Naive B cell (primary cell): ENCODE data around the gene ARID1B. TPM values are rescaled to one million over a fixed set of nuclear protein-coding genes. Genes with fewer than 3 reads are reported as not detected.

Experiments
- ATAC-seq, 2 donors: fragments of 150-1000 bp; cut with Tn5 transposase; 2 replicates each; pipeline ENCODE4 v1.10.0; 2021; ENCODE audit warnings: low read depth in 2 of 2, mild to moderate bottlenecking in 2 of 2, moderate library complexity in 2 of 2
- DNase-seq: peaks from one replicate; pipeline ENCODE4 v3.0.0; 2022
- H3K27ac Mint-ChIP-seq, 6 donors: one replicate each; pipeline ENCODE4 v1.8.0; 2020 to 2022; ENCODE audit warnings: mild to moderate bottlenecking in 6 of 6, mixed read lengths in 6 of 6, moderate library complexity in 5 of 6, inconsistent platforms in 2 of 6
- H3K27me3 Mint-ChIP-seq, 3 donors: one replicate each; pipeline ENCODE4 v1.8.0; 2021 to 2022; ENCODE audit warnings: mixed read lengths in 3 of 3, mild to moderate bottlenecking in 1 of 3
- H3K36me3 Mint-ChIP-seq, 2 donors: one replicate each; pipeline ENCODE4 v1.8.0; 2020 to 2022; ENCODE audit warnings: mixed read lengths in 2 of 2, inconsistent platforms in 1 of 2, mild to moderate bottlenecking in 1 of 2
- H3K4me1 Mint-ChIP-seq, 3 donors: one replicate each; pipeline ENCODE4 v1.8.0; 2020 to 2022; ENCODE audit warnings: mixed read lengths in 3 of 3, inconsistent platforms in 1 of 3, mild to moderate bottlenecking in 1 of 3, moderate library complexity in 1 of 3
- H3K4me3 Mint-ChIP-seq, 8 donors: one replicate each; pipeline ENCODE4 v1.8.0; 2020 to 2022; ENCODE audit warnings: mild to moderate bottlenecking in 8 of 8, mixed read lengths in 8 of 8, moderate library complexity in 8 of 8, inconsistent platforms in 2 of 8
- H3K9me3 Mint-ChIP-seq, 7 donors: one replicate each; pipeline ENCODE4 v1.8.0; 2020 to 2022; ENCODE audit warnings: mixed read lengths in 7 of 7, mild to moderate bottlenecking in 5 of 7, inconsistent platforms in 2 of 7, moderate library complexity in 1 of 7
- polyA plus RNA-seq, 6 donors: library from polyadenylated mRNA; unstranded; fragments of 300-500 nt; fragmentation: Illumina TruSeq; gene quantifications; one replicate each; pipeline ENCODE4 v1.2.3, GENCODE V29; 2021; ENCODE audit warnings: low read depth in 6 of 6

ARID1B gene
- polyA plus RNA-seq, 6 donors from 2014 or later = 16.6 to 44.1 (median 27.5) TPM

DNA sequence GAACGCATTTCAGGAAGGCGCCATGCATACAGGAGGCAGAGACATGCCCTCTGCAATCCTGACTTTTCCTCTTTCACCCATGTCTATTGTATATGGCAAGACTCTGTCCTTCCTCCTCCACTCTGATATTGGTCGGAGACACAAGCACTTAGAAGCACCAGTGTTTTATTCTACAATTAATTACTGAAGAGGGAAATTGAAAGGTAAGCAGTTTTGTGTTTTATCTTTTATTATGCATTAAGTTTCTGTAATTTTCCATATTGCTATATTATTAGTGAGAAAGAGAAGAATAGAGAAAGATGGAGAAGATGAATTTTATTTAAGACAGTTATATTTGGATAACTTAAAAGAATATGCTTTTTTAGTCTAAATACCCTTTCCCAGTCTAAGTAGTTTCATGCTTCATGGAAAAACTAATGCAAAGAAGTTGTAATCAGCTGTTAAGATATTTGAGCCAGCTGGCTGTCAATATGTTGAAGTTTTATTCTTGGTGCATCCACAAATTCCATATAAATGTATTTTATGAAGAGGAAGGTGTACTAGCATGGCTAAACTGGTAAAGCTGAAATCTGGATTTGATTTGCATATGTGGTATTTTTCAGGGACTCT, 13.6 kb downstream of the ARID1B start:
- H3K4me3 Mint-ChIP-seq = peak overlapping the region in 7 of 8 donors; percentile 15 to 88 (median 59)
- no peak for DNase-seq
- no peaks in the 10 kb centered on the region for H3K9me3 Mint-ChIP-seq
- H3K27ac Mint-ChIP-seq = peak overlapping the region in 4 of 6 donors; percentile 46 to 94 (median 78)
- no peaks in the 10 kb centered on the region for H3K27me3 Mint-ChIP-seq
- no peak for ATAC-seq
- peaks cover 71 to 100% (median 96%) of the 10 kb centered on the region in 3 donors for H3K4me1 Mint-ChIP-seq
- H3K36me3 Mint-ChIP-seq = no peaks in the 10 kb centered on the region

DNA sequence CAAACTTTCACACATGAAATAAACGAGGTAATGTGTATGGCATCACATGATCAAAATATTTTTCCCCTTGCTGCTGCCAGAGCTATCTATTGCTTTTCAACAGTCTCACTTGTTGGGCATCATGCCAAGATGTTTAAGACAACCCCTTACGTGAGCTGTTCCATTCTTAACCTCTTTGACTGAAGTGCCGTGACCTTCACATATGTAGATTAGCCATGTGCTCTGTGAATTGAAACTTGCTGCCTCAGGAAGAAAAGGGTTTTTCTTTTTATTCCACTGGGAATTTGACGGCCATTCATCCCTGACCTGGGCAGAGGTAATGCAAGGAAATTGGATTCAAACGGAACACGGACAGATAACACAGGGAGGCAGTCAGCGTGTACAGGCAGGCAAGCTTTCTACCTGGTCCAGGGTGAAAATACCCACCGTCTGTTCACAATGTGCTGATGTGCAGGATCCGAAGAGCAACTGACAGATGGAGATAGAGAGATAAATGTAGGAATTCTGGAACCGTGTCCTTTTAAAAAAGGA, 14.2 kb downstream of the ARID1B start:
- DNase-seq = peak; percentile 52
- Mint-ChIP-seq H3K4me1 (peaks cover 70 to 100% (median 96%) of the 10 kb centered on the region in 3 donors), H3K36me3 (no peaks in the 10 kb centered on the region), H3K27ac (peak overlapping the region in 5 of 6 donors; percentile 17 to 94 (median 85)), H3K9me3 (no peaks in the 10 kb centered on the region), H3K27me3 (no peaks in the 10 kb centered on the region), H3K4me3 (peak overlapping the region; percentile 15 to 88 (median 60))
- peak; percentile 66 to 84 for ATAC-seq

DNA sequence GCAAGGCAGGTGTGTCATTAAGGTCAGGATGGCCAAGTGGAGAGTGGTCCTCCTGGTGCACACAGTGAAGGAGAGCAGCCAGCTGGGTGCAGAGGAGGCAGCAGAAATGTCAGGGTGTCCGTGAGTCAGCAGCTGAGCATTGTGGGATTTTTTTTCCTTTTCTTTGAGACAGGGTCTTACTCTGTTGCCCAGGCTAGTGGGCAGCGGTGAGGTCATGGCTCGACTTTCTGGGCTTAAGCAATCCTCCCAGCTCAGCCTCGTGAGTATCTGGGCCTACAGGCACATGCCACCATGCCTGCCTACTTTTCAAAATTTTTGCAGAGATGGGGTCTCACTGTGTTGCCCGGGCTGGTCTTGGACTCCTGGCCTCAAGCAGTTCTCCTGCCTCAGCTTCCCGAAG, 16.0 kb downstream of the ARID1B start:
- H3K4me1 Mint-ChIP-seq = peaks cover 80 to 100% (median 97%) of the 10 kb centered on the region in 3 donors
- H3K4me3 Mint-ChIP-seq = peak overlapping the region in 4 of 8 donors; percentile 22 to 80 (median 52)
- H3K36me3 Mint-ChIP-seq = peaks cover 0 to 11% of the 10 kb centered on the region in 2 donors
- no peak for ATAC-seq
- DNase-seq = no peak
- H3K27ac Mint-ChIP-seq = peak overlapping the region in 3 of 6 donors; percentile 70 to 96 (median 73)
- no peaks in the 10 kb centered on the region for H3K9me3 Mint-ChIP-seq
- no peaks in the 10 kb centered on the region for H3K27me3 Mint-ChIP-seq

DNA sequence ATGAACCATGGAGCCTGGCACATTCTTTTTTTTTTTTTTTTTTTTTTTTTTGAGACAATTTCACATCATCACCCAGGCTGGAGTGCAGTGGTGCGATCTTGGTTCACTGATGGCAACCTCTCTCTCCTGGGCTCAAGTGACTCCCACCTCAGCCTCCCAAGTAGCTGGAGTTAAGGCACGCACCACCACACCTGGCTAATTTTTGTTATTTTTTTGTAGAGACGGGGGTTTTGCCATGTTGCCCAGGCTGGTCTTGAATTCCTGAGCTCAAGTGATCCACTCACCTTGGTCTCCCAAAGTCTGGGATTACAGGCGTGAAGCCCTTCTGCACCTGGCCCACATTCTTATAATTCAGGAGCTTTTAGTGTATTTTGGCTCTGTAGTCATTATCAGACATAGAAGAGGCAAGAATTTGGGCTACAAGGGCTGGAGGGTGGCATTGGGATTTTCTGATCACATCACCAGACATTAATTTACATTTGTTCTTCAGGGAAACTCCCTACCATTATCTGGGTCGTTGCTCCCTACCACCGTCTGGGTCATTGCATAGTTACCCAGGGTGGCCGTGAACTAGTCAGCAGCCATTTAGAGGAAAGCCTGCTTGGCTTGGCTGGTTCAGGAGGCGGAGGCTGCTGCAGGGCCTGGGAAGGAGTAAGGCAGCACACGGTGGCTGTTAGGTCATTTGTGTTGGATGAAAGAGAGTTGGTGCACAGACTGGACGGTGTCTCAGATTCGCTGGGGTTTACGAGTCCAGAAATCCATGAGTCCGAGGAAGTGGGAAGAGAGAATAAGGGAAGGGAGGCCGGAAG, 17.6 kb downstream of the ARID1B start:
- H3K36me3 Mint-ChIP-seq = peaks cover 0 to 11% of the 10 kb centered on the region in 2 donors
- H3K9me3 Mint-ChIP-seq = no peaks in the 10 kb centered on the region
- no peaks in the 10 kb centered on the region for H3K27me3 Mint-ChIP-seq
- DNase-seq (peak; percentile 21), ATAC-seq (peak; percentile 57 to 81)
- peak overlapping the region in 7 of 8 donors; percentile 52 to 80 (median 70) for H3K4me3 Mint-ChIP-seq
- peak overlapping the region; percentile 51 to 97 (median 96) for H3K27ac Mint-ChIP-seq
- peaks cover 75 to 97% (median 97%) of the 10 kb centered on the region in 3 donors for H3K4me1 Mint-ChIP-seq

DNA sequence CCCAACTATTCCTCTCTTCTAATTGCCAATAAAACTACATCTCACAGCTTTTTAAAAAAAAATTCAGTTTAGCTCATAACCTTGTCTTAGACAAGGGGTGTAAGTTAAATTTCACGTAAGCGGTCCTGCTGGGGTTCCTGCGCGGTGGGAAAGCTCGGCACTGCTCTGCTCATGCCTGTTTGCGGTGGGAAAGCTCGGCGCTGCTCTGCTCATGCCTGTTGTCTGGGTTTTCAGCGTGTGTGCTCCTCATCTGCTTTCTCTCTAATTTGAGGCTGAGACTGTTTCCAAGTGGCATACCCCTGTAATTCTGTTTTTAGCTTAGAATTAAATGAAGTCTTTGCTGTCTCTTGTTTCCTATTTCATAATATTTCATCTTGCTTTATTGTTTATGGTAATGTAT, 18.6 kb downstream of the ARID1B start:
- H3K27ac Mint-ChIP-seq = peak overlapping the region; percentile 50 to 96 (median 81)
- peaks cover 71 to 91% (median 89%) of the 10 kb centered on the region in 3 donors for H3K4me1 Mint-ChIP-seq
- DNase-seq (no peak), ATAC-seq (no peak)
- no peaks in the 10 kb centered on the region for H3K9me3 Mint-ChIP-seq
- H3K4me3 Mint-ChIP-seq = peak overlapping the region; percentile 13 to 79 (median 68)
- H3K36me3 Mint-ChIP-seq = peaks cover 0 to 11% of the 10 kb centered on the region in 2 donors
- H3K27me3 Mint-ChIP-seq = no peaks in the 10 kb centered on the region

DNA sequence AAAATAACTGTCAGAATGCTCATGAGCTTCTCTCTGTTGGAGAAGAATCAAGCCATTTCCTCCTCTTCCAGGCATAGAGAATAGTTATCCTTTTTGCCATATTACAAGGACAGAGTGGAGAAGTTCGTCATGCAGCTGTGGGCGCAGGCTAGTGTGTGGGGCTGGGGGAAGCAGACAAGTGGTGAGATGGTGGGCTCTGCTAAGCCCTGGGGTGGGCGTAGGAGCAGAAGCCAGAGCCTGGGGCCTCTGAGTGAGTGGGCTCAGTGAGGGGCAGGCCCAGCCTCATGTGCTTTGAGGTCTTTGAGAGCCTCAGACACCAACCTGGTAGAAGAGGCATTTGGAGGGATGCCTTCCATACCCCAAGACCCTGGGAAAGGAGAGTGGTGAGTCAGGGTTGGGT, 19.4 kb downstream of the ARID1B start:
- Mint-ChIP-seq H3K4me1 (peaks cover 65 to 91% (median 86%) of the 10 kb centered on the region in 3 donors), H3K27me3 (no peaks in the 10 kb centered on the region), H3K9me3 (no peaks in the 10 kb centered on the region), H3K27ac (peak overlapping the region in 5 of 6 donors; percentile 61 to 96 (median 83)), H3K4me3 (peak overlapping the region in 4 of 8 donors; percentile 2 to 72 (median 32)), H3K36me3 (peaks cover 1 to 11% of the 10 kb centered on the region in 2 donors)
- no peak for DNase-seq
- no peak for ATAC-seq

DNA sequence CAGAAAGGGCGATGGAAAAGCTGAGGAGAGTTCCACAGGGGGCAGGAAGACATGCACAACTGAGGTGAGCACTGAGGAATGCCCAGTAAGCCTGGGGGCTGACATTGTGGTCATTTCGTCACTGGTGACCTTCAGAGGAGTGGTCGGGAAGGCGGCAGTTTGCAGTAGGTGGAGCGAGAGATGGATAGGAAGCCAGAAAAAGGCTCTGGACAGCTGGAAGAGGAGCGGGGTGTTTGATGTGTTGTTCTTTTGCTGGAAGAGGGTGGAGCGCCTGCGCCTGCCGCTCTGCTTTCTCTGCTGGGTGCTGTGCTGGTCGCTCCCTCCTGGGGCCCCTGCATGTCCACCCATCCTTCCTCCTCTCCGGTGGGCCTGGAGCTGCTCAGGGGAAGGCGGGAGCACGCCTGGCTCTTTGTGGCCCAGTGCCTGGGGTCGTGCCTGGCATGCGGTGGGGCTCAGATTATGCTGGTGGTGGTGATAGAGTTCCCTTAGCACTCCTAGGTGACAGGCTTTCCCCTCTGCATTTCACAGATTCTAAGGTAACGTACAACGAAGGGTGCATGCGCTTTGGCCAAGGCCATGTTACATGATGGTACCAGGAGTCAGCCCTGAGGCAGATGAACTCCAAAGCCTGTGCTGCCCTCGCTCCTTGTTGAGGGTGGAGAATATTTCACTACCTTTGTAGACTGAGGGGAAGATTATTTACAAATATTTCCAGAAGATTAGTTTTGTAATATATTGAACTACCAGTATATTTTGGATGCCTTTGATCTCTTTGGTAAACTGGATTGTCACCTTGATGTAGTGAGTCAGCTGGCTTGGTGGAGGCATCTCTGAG, 20.9 kb downstream of the ARID1B start:
- peak overlapping the region in 3 of 6 donors; percentile 54 to 96 (median 61) for H3K27ac Mint-ChIP-seq
- no peak for ATAC-seq
- H3K27me3 Mint-ChIP-seq = no peaks in the 10 kb centered on the region
- DNase-seq = no peak
- peak overlapping the region in 4 of 8 donors; percentile 30 to 82 (median 43) for H3K4me3 Mint-ChIP-seq
- H3K4me1 Mint-ChIP-seq = peaks cover 58 to 88% (median 84%) of the 10 kb centered on the region in 3 donors
- H3K9me3 Mint-ChIP-seq = no peaks in the 10 kb centered on the region
- peaks cover 7 to 11% of the 10 kb centered on the region in 2 donors for H3K36me3 Mint-ChIP-seq

DNA sequence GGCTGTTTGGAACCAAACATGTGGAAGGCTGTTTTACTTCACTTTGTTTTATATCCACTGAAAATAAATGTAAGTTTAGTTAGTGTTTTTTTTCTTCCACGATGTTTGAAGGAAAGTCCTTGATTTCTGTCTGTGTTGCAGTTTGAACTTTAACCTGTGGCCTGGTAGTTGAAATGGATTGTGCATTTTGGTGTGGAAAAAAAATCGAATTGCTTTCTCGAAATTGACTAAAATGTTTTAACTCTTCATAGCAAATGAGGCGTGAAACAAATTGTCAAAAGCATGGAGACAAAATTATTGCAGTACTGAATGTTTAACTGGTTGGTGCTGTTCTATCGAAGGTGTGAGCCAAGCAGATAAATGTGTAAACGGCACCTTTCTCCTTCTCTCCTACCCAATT, 24.5 kb downstream of the ARID1B start:
- Mint-ChIP-seq H3K9me3 (peaks cover 0 to 5% (median 2%) of the 10 kb centered on the region in 7 donors), H3K27me3 (no peaks in the 10 kb centered on the region), H3K4me3 (peak overlapping the region in 3 of 8 donors; percentile 53 to 78 (median 60)), H3K27ac (peak overlapping the region in 2 of 6 donors; percentile 13 to 52), H3K4me1 (peaks cover 54 to 86% (median 69%) of the 10 kb centered on the region in 3 donors), H3K36me3 (peaks cover 11 to 22% of the 10 kb centered on the region in 2 donors)
- no peak for DNase-seq
- no peak for ATAC-seq

DNA sequence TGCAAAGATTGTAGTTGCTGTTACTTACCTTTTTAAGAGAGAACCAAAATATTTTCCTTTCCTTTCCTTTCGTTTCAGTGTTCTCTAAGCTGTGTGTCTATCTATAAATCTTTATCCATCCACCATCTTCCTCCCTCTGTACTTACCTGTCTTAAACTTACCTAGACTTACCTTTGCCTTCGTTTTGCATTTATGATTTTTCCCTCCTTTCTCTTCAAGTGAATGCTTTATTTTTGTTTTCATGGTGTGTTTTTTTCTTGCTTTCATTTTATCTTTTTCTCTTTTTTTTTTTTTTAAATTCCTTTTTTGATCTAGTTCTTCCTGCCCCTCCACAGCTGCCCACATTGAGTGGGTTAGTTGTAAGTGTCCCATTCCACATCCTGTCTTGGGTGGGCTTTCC, 26.2 kb downstream of the ARID1B start:
- Mint-ChIP-seq H3K27me3 (no peaks in the 10 kb centered on the region), H3K36me3 (peaks cover 0 to 22% of the 10 kb centered on the region in 2 donors), H3K4me3 (peak overlapping the region in 1 of 8 donors; percentile 36), H3K4me1 (peaks cover 54 to 86% (median 69%) of the 10 kb centered on the region in 3 donors), H3K9me3 (peaks cover 0 to 5% (median 2%) of the 10 kb centered on the region in 7 donors), H3K27ac (peak overlapping the region in 4 of 6 donors; percentile 10 to 71 (median 20))
- ATAC-seq (no peak), DNase-seq (no peak)

DNA sequence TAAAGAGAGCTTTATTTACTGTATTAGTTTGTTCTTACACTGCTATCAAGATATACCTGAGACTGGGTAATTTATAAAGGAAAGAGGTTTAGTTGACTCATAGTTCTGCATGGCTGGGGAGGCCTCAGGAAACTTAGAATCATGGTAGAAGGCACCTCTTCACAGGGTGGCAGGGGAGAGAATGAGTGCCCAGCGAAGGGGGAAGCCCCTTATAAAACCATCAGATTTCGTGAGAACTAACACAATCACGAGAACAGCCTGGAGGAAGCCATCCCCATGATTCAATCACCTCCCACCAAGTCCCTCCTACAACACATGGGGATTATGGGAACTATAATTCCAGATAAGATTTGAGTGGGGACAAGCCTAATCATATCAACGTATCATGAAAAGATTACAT, 27.2 kb downstream of the ARID1B start:
- Mint-ChIP-seq H3K27me3 (no peaks in the 10 kb centered on the region), H3K4me3 (peak overlapping the region in 2 of 8 donors; percentile 36 to 41), H3K4me1 (peaks cover 54 to 88% (median 69%) of the 10 kb centered on the region in 3 donors), H3K9me3 (peaks cover 0 to 5% (median 2%) of the 10 kb centered on the region in 7 donors), H3K36me3 (peaks cover 0 to 22% of the 10 kb centered on the region in 2 donors), H3K27ac (peak overlapping the region in 2 of 6 donors; percentile 10 to 60)
- DNase-seq (no peak), ATAC-seq (no peak)

DNA sequence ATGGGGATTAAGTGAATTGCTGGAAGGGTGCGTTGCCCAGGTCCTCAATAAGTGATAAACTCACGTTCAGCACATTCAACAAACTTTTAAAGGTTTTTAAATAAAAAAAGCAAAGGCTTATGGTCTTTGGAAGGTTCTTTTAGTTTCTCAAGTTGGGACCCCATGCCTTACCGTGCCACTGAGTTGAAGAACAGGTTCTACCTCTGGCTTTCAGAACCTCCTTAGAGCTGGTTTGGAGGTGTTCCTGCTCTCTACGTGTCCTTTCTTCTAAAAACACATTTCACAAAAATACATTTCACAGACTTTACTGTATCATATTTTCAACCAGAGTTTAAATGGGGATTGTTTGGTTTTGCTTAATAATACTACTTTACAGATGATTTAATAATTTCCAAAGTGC, 29.0 kb downstream of the ARID1B start:
- Mint-ChIP-seq H3K9me3 (peaks cover 0 to 6% (median 4%) of the 10 kb centered on the region in 7 donors), H3K4me3 (no peak overlapping the region)
- ATAC-seq = no peak

DNA sequence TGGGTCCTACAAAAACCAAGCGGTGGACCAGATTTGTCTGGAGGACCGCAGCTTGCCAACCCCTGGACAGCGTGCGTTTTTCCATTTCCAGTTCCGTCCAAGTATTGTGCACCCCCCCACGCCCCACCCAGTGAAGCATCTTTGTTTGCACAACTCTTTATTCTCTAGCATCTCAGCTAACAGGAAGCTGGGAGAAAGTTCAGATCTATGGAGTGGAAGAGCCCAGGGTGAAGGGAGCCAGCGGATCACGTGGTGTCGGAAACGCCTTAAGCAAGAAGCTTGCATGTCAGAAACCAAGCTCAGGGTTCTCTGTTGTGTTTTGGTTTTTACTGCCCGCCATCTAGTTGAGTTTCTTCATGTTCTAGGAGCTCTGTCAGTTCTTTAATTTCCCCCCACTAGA, 29.9 kb downstream of the ARID1B start:
- DNase-seq = no peak
- no peak for ATAC-seq
- H3K9me3 Mint-ChIP-seq = peaks cover 0 to 6% (median 4%) of the 10 kb centered on the region in 7 donors
- no peaks in the 10 kb centered on the region for H3K27me3 Mint-ChIP-seq
- H3K4me1 Mint-ChIP-seq = peaks cover 73 to 94% (median 82%) of the 10 kb centered on the region in 3 donors
- peak overlapping the region in 1 of 6 donors; percentile 57 for H3K27ac Mint-ChIP-seq
- peak overlapping the region in 3 of 8 donors; percentile 13 to 55 (median 48) for H3K4me3 Mint-ChIP-seq
- peaks cover 7 to 22% of the 10 kb centered on the region in 2 donors for H3K36me3 Mint-ChIP-seq

More for the DNA sequence above, 29.0 kb downstream of the ARID1B start:
- H3K4me1 Mint-ChIP-seq = peaks cover 69 to 94% (median 82%) of the 10 kb centered on the region in 3 donors
- DNase-seq = no peak
- peaks cover 7 to 26% of the 10 kb centered on the region in 2 donors for H3K36me3 Mint-ChIP-seq
- H3K27me3 Mint-ChIP-seq = no peaks in the 10 kb centered on the region
- H3K27ac Mint-ChIP-seq = peak overlapping the region in 3 of 6 donors; percentile 7 to 62 (median 9)
